ENCODE results near the gene CHMP5.
"Not testable (repeated sequence)": the region's sequence is repeated elsewhere in the genome, so short reads cannot be mapped to it uniquely, and the experiment has no call there.

CHMP5 gene

GRCh38 chr9:33285502-33285901, 20.7 kb downstream of the CHMP5 start:
- no peak for DNase-seq

DNA sequence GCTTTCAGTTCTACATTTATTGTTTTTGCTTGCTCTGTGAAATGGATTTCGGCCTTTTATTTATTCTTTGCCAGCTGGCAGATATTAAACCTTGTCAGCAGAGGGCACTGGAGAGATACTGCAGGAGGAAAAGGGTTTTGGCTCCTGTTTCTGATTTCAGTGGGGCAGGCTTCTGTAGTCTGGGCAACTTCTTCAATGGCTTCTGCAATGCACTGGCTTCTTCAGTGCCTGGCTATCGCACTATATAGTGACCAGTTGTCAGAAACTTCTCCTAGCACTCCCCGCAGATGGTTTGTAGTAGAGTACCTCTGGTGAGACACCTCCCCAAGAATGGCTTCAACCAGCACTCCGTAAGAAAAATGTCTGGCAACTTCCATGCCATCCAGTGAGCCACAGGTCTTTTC, 22.2 kb downstream of the CHMP5 start:
- no peak for DNase-seq

DNA sequence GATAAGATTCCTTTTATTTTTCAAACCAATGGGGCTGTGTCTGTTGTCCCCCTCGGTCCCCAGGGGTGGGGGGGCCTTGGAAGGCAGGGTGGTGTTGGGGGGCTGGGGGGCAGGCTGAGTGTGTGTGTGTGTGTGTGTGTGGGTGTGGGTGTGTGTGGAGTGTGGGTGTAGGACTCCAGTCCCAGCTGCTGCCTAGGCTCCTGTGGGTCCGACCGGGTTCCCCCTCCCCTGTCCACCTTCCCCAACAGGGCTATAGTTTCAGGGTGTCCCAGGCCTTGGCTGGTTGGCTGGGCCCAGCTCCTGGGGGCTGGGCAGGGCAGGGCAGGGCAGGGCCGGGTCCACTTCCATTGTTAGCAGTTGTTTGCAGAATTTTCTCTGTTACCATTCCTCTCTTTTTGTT, 23.4 kb downstream of the CHMP5 start:
- DNase-seq, result no peak

DNA sequence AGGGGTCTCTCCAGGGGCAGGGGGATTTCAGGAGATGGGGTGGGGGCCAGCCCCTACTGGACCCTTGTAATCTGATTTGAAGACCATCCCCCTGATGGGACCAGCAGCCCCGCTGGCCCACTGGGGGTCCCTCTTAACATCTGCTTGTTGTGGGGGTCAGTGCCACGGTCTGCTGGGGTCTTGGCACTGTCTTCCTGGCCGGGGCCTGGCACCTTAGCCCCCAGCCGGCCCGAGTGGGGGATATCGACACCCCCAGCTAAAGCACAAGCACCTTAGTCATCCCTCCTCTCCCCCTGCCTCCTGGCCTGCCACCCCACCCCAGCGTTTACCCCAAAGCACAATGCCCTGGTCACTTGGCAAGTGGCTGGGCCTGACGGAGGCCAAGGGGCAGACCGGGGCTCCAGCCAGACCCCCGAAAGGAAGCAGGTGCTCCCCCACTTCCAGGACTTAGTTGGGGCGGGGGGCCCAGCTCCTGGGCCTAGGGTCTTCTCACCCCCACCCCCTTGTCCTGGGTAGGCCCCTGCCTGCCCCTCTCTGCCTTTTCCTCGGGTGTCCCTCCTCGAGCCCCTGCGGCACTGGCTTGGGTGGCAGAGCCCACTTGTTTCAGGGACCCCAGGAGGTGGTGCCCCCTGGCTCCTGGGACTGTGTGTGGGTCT, 24.1 kb downstream of the CHMP5 start:
- DNase-seq, result peak; percentile 61

DNA sequence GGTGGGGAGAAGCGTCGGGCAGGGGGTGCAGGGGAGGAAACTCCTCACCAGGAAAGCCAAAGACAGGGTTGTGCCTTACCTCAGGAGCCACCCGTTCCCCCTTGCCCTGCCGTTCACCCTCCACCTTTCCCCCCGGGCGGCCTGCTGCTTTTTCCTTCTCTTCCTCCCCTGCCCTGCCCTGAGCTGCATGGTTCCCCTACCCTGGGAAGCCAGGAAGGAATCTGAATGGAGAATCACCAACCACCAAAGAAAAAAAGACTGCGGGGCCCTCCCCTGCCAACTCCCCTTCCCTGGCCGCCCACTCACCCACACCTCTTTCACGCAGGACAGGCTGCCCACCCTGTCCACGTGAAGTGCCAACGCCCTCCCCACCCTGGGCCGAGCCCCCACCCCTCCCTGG, 24.6 kb downstream of the CHMP5 start:
- peak; percentile 72 for DNase-seq

DNA sequence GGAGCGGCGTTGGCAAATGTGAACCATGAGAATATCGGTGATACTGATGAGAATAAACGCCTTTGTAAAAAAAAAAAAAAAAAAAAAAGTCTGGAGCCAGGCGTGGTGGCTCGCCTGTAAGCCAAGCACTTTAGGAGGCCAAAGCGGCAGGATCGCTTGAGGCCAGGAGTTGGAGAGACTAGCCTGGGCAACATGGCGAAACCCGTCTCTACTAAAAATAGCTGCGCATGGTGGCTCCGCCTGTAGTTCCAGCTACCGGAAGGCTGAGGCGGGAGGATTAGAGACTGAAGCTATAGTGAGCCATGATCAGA, 25.0 kb downstream of the CHMP5 start:
- DNase-seq, result no peak

GRCh38 chr9:33290247-33291030, 25.6 kb downstream of the CHMP5 start, which contains the start of gene NFX1:
Gene NFX1 (plus strand): TSS chr9:33290516. CDS start chr9:33290573, 57 bp downstream.
- DNase-seq, result peak; percentile 99

GRCh38 chr9:33291031-33291397, 26.2 kb downstream of the CHMP5 start:
- no peak for DNase-seq

DNA sequence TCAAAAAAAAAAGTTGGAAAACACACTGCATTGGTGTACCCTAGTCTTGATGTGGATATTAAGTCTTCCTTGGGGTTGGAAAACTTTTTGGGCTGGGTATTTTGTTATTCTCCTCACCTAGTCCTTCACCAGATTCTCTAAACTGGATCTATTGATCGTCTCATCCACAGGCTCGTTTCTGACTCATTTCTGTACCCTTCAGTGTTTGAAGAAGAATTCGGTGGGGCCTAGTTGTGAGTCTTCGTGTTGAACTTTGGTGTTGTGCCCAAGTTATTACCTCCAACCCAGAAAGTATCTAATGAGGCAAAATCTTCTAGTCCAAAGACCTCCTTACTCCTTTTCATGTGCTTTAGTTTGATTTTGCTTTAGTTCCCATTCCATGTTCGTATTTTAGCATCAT, 27.1 kb downstream of the CHMP5 start:
- no peak for DNase-seq

GRCh38 chr9:33293782-33294181, 28.9 kb downstream of the CHMP5 start:
- no peak for DNase-seq

- no peak for DNase-seq
Measured at GRCh38 chr9:33294670-33295432, 30.0 kb downstream of the CHMP5 start.

- DNase-seq, result no peak
Measured at GRCh38 chr9:33295571-33295970, 30.7 kb downstream of the CHMP5 start.

- DNase-seq, result no peak
Measured at GRCh38 chr9:33297432-33297831, 32.6 kb downstream of the CHMP5 start.

- no peak for DNase-seq
Measured at GRCh38 chr9:33300546-33300945, 35.7 kb downstream of the CHMP5 start.

- no peak for DNase-seq
Measured at GRCh38 chr9:33304362-33304761, 39.5 kb downstream of the CHMP5 start.

GRCh38 chr9:33306037-33306436, 41.2 kb downstream of the CHMP5 start:
- DNase-seq, result no peak

GRCh38 chr9:33307067-33307466, 42.2 kb downstream of the CHMP5 start:
- no peak for DNase-seq

DNA sequence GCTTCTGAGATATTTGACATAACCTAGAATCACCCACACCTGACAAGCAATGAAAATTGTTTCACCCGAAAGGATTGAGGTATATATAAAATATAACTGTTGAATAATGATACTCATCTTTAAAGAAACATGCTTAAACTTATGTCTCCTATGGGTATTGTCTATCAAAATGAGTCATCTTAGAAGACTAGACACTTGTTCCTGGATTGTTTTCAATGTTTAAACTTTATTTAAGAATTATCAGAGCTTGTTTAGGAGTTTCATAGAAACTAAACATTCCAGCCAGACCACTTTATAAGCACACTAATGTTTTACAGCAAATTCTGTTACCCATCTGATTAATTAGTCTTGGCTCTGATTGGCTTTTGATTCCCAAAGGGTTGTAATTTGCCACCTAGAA, 45.1 kb downstream of the CHMP5 start:
- no peak for DNase-seq

DNA sequence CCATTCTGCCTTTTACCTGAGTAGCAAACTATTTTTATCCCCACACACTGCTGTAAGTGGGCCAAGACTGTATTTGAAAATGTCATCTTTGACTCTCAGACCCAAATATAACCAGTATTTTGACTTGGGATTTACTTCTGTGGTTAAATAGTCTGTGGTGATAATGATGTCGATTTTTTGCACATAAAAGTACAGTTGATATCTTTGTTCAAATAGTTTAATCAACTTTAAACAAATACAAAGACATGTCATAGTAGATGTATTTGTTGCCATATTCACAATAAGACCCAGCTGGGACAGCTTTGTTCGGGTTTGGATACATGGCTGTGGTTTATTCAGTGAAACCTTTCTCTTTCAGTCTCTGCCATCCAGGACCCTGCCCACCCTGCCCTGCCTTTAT, 45.9 kb downstream of the CHMP5 start:
- no peak for DNase-seq

GRCh38 chr9:33311953-33312352, 47.1 kb downstream of the CHMP5 start:
- no peak for DNase-seq

GRCh38 chr9:33315371-33315770, 50.5 kb downstream of the CHMP5 start:
- DNase-seq, result no peak

- DNase-seq, result not testable (repeated sequence)
Measured at GRCh38 chr9:33317136-33317535, 52.3 kb downstream of the CHMP5 start.

GRCh38 chr9:33318225-33318624, 53.4 kb downstream of the CHMP5 start:
- DNase-seq, result no peak

- no peak for DNase-seq
Measured at GRCh38 chr9:33318781-33319180, 53.9 kb downstream of the CHMP5 start.

All from activated CD8-positive, alpha-beta memory T cell treated with anti-CD3 and anti-CD28 coated beads, Interleukin-2, amount 50 U/mL, for 48 hours (primary cell).